BJ (cell line): ENCODE measurements around the gene SFXN1. TPM values are rescaled to one million over a fixed set of nuclear protein-coding genes. Genes with fewer than 3 reads are reported as not detected.

Experiments used
- CTCF ChIA-PET: fragments of 350-600 bp; formaldehyde crosslinking; extraction: SDS; loops from one replicate; lab custom pipeline; 2021; ENCODE audit warnings: antibody characterized with exemption, inconsistent platforms; lab: Yijun Ruan, JAX
- POLR2A ChIA-PET: fragments of 300-600 bp; sonication (Branson Sonifier 250); formaldehyde crosslinking; extraction: SDS; loops from one replicate; lab custom pipeline; 2021; ENCODE audit warnings: antibody characterized with exemption; lab: Charles Lee
- DNase-seq: peaks from one replicate; pipeline ENCODE4 v3.0.0-alpha.2; 2011; ENCODE audit warnings: low read depth
- H3K27me3 ChIP-seq: 2 replicates; pipeline ENCODE4 v1.6.0; 2011; ENCODE audit warnings: low read length; ENCODE audit not compliant: control insufficient read depth, insufficient read depth
- H3K36me3 ChIP-seq: 2 replicates; pipeline ENCODE4 v1.5.1; 2011; ENCODE audit warnings: low read length; ENCODE audit not compliant: control insufficient read depth, insufficient read depth
- H3K4me3 ChIP-seq: 2 replicates; pipeline ENCODE4 v1.5.1; 2011; ENCODE audit warnings: low read depth, mild to moderate bottlenecking, control low read depth, low read length
- CTCF ChIP-seq: IDR thresholded peaks from 2 replicates; pipeline ENCODE4 v1.5.1; 2011; ENCODE audit warnings: low read depth, mild to moderate bottlenecking, control low read depth, inconsistent platforms, low read length, moderate library complexity; ENCODE audit not compliant: insufficient read depth
- polyA plus RNA-seq: library from polyadenylated mRNA; depleted of rRNA; stranded (reverse); fragments of >200 nt; gene quantifications from 2 replicates; pipeline ENCODE4 v1.2.3, GENCODE V29; 2011

Gene SFXN1
- polyA plus RNA-seq, 1 experiment, result 89.9 TPM

GRCh38 chr5:175484322-175484721, 6.0 kb downstream of the SFXN1 start:
- CTCF ChIA-PET, result no interaction called here
- Histone ChIP-seq H3K36me3 (peaks cover 6% of the 10 kb centered on the region; the same call in 1 of the 2 replicates), H3K27me3 (no peaks in the 10 kb centered on the region), H3K4me3 (no peak overlapping the region)
- no peak for TF ChIP-seq CTCF
- POLR2A ChIA-PET, result no interaction called here
- no peak for DNase-seq

GRCh38 chr5:175484829-175485228, 6.5 kb downstream of the SFXN1 start:
- ChIA-PET CTCF (no interaction called here), POLR2A (no interaction called here)
- Histone ChIP-seq H3K36me3 (peaks cover 6% of the 10 kb centered on the region; the same call in 1 of the 2 replicates), H3K4me3 (no peak overlapping the region), H3K27me3 (no peaks in the 10 kb centered on the region)
- no peak for TF ChIP-seq CTCF
- no peak for DNase-seq

- Histone ChIP-seq H3K27me3 (no peaks in the 10 kb centered on the region), H3K36me3 (peaks cover 6% of the 10 kb centered on the region; the same call in 1 of the 2 replicates), H3K4me3 (no peak overlapping the region)
- TF ChIP-seq CTCF, result no peak
- DNase-seq, result no peak
- ChIA-PET POLR2A (no interaction called here), CTCF (no interaction called here)
Measured at GRCh38 chr5:175485631-175486030, 7.3 kb downstream of the SFXN1 start.

- no peak for TF ChIP-seq CTCF
- Histone ChIP-seq H3K27me3 (no peaks in the 10 kb centered on the region), H3K4me3 (no peak overlapping the region), H3K36me3 (peaks cover 9% of the 10 kb centered on the region)
- ChIA-PET POLR2A (no interaction called here), CTCF (no interaction called here)
- no peak for DNase-seq
Measured at GRCh38 chr5:175487514-175488222, 9.3 kb downstream of the SFXN1 start.

GRCh38 chr5:175489693-175490443, 11.5 kb downstream of the SFXN1 start:
- TF ChIP-seq CTCF, result no peak
- ChIA-PET POLR2A (no interaction called here), CTCF (no interaction called here)
- no peak overlapping the region for H3K4me3 ChIP-seq
- no peaks in the 10 kb centered on the region for H3K27me3 ChIP-seq
- no peak for DNase-seq
- peaks cover 9% of the 10 kb centered on the region for H3K36me3 ChIP-seq
